Activated naive CD4-positive, alpha-beta T cell treated with anti-CD3 and anti-CD28 coated beads, Interleukin-2, amount 50 U/mL, for 72 hours (primary cell): Measurements from ENCODE around the gene KCNK10. TPM values are rescaled to one million over a fixed set of nuclear protein-coding genes. Genes with fewer than 3 reads are reported as not detected.
A peak's percentile ranks its signal among the peaks of the same experiment; 100 is the strongest.

Experiments
- ATAC-seq, 2 donors: fragments of 150-1000 bp; cut with Tn5 transposase; 2 replicates each; pipeline ENCODE4 v1.10.0; 2021; ENCODE audit warnings: mild to moderate bottlenecking in 2 of 2, moderate library complexity in 2 of 2
- DNase-seq, 2 donors: peaks; one replicate each; pipeline ENCODE4 v3.0.0; 2021 to 2022; ENCODE audit warnings: low spot score in 2 of 2
- H3K27ac Mint-ChIP-seq, 2 donors: one replicate each; pipeline ENCODE4 v1.8.0; 2022; ENCODE audit warnings: mild to moderate bottlenecking in 2 of 2, mixed read lengths in 2 of 2
- H3K36me3 Mint-ChIP-seq, 2 donors: one replicate each; pipeline ENCODE4 v1.8.0; 2022; ENCODE audit warnings: mixed read lengths in 2 of 2
- H3K9me3 Mint-ChIP-seq, 2 donors: one replicate each; pipeline ENCODE4 v1.8.0; 2022; ENCODE audit warnings: mixed read lengths in 2 of 2
- total RNA-seq, 2 donors: library from RNA; stranded (reverse); gene quantifications; one replicate each; pipeline ENCODE4 v1.2.3, GENCODE V29; 2022

The KCNK10 gene
- total RNA-seq, 2 donors from 2014 or later: not detected

DNA sequence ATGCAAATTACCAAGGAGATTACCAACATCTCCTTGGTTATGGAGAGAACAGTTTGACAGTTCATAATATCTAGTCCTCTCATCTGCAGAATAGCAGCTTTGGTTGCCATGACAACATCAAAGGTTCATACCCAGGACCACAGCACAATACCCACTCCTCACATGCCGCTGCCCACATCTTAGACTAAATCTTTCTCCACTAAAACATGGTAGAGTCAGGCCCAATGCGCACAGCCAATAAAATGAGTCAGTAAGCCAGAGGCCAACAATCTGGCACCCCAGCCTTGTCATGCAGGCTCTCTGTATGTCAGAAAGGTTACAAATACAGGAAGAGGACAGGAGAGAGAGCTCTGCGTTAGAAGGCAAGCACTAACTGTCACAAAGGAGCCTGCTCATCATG is 70.6 kb downstream of the KCNK10 start:
- H3K9me3 Mint-ChIP-seq: no peaks in the 10 kb centered on the region
- H3K36me3 Mint-ChIP-seq: no peaks in the 10 kb centered on the region
- ATAC-seq (no peak), DNase-seq (no peak)
- H3K27ac Mint-ChIP-seq: no peak overlapping the region

- DNase-seq (no peak), ATAC-seq (no peak)
- Mint-ChIP-seq H3K36me3 (no peaks in the 10 kb centered on the region), H3K27ac (no peak overlapping the region), H3K9me3 (no peaks in the 10 kb centered on the region)
Measured at GRCh38 chr14:88251650-88252049, 71.4 kb downstream of the KCNK10 start.

- ATAC-seq (no peak), DNase-seq (no peak)
- H3K36me3 Mint-ChIP-seq: no peaks in the 10 kb centered on the region
- no peak overlapping the region for H3K27ac Mint-ChIP-seq
- no peaks in the 10 kb centered on the region for H3K9me3 Mint-ChIP-seq
Measured at GRCh38 chr14:88249266-88249665, 73.8 kb downstream of the KCNK10 start.

GRCh38 chr14:88248606-88249005 is 74.5 kb downstream of the KCNK10 start:
- Mint-ChIP-seq H3K27ac (no peak overlapping the region), H3K36me3 (no peaks in the 10 kb centered on the region), H3K9me3 (no peaks in the 10 kb centered on the region)
- DNase-seq (no peak), ATAC-seq (no peak)

DNA sequence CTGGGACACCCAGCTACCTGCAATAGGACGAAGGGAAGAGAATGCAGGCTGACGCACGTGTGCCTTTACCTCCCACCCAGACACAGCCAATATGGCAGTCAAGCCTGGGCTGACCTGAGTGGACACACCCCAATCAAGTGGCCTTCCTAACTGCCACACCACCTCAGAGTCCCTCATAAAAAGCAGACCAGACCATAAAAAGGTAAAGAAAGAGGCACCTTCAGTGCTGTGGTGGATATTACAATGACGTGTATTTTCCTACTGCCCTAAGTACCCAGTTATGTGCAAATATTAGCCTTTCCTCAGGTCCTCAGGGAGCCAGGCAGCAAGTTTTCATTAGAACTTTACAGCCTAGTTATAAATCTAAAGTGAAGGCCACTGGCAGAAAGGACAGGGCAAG is 75.8 kb downstream of the KCNK10 start:
- H3K36me3 Mint-ChIP-seq: no peaks in the 10 kb centered on the region

DNA sequence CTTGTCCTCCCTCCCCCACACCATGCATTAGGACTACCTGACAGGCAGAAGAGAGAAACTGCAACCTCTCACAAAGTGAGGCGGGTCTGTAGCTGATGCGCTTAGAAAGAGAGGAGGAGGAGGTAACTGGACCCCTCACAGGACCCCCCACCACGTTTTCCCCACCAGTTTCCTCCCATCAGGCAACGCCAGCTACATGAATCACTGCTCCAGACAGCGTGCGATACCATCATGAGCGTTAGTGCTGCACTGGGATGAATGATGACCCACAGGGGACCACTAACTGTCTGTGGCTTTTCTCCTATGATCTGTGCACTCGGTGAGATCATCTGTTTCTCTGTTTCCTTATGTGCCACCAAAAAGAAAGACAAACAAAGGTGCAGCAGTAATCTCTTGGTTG is 77.7 kb downstream of the KCNK10 start:
- no peaks in the 10 kb centered on the region for H3K9me3 Mint-ChIP-seq
- no peaks in the 10 kb centered on the region for H3K36me3 Mint-ChIP-seq
- ATAC-seq (no peak), DNase-seq (no peak)
- H3K27ac Mint-ChIP-seq: no peak overlapping the region

More for the DNA sequence above, 75.8 kb downstream of the KCNK10 start:
- Mint-ChIP-seq H3K9me3 (no peaks in the 10 kb centered on the region), H3K27ac (no peak overlapping the region)
- ATAC-seq: no peak
- DNase-seq: no peak

DNA sequence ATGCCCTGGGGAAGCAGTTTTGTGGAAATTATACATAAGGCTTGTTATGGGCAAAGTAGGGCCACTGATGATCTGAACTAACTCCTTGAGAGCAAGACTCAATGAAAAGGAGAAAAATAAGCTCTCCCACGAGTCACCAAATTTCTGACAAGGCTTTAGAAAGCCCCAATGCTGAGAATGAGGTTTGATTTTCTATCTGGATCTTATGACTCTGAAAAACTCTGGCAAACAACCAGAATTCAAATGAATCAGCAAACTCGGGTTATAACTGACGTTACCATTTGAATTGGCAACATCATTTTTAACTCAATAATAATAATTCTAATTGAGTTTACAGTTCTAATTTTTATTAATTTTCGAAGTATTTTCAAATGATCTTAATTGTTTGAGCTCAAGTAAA is 79.1 kb downstream of the KCNK10 start:
- ATAC-seq (no peak), DNase-seq (no peak)
- H3K27ac Mint-ChIP-seq: no peak overlapping the region
- H3K36me3 Mint-ChIP-seq: no peaks in the 10 kb centered on the region
- no peaks in the 10 kb centered on the region for H3K9me3 Mint-ChIP-seq

DNA sequence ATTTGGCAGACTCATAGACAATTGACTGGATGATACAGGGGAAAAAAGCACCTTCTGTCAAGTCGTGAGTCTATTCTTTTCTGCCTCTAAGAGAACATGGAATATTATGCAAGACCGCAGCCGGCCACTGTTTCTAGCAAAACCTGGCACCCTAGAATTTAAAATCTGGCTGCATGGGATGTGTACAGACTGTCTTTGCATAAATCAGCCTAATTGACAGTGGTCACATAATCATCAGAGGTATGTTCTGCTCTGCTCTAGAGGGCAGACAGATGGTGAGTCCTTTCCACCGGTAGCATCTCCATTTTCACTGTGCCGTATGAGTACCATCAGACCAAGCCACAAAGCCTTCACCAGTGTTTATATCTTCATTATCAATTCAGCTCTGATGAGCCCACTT is 80.6 kb downstream of the KCNK10 start:
- ATAC-seq: no peak
- H3K27ac Mint-ChIP-seq: no peak overlapping the region
- H3K36me3 Mint-ChIP-seq: no peaks in the 10 kb centered on the region
- no peak for DNase-seq
- H3K9me3 Mint-ChIP-seq: no peaks in the 10 kb centered on the region

DNA sequence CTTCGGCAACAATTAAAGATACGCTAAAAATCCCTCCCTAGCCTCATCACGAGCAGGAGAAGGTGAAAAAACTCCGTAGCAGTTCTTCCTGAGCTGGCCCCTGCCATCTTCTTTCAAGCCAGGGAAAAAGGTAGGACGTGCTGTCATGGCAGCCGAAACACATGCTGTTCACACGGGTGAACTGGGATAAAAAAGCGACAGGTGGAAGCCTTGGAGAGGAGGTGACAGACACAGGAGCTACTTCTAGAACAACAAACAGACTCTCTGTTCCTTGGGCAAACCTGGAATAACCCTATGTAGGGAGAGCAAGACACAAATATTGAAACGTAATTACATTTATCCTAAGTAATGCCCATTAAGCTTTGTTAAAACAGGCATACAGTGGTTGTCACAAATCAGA is 81.3 kb downstream of the KCNK10 start:
- no peak for ATAC-seq
- no peak overlapping the region for H3K27ac Mint-ChIP-seq
- H3K36me3 Mint-ChIP-seq: no peaks in the 10 kb centered on the region
- no peaks in the 10 kb centered on the region for H3K9me3 Mint-ChIP-seq
- DNase-seq: no peak

GRCh38 chr14:88234442-88234841 is 88.6 kb downstream of the KCNK10 start:
- DNase-seq (no peak), ATAC-seq (no peak)
- peaks cover 5 to 6% of the 10 kb centered on the region in 2 donors for H3K9me3 Mint-ChIP-seq
- H3K27ac Mint-ChIP-seq: no peak overlapping the region
- no peaks in the 10 kb centered on the region for H3K36me3 Mint-ChIP-seq

GRCh38 chr14:88233915-88234314 is 89.2 kb downstream of the KCNK10 start:
- no peak for ATAC-seq
- Mint-ChIP-seq H3K9me3 (peaks cover 5 to 6% of the 10 kb centered on the region in 2 donors), H3K36me3 (no peaks in the 10 kb centered on the region), H3K27ac (no peak overlapping the region)
- no peak for DNase-seq

GRCh38 chr14:88232771-88233170 is 90.3 kb downstream of the KCNK10 start:
- peaks cover 5 to 6% of the 10 kb centered on the region in 2 donors for H3K9me3 Mint-ChIP-seq
- DNase-seq: no peak
- H3K27ac Mint-ChIP-seq: no peak overlapping the region
- no peak for ATAC-seq
- no peaks in the 10 kb centered on the region for H3K36me3 Mint-ChIP-seq

- H3K27ac Mint-ChIP-seq: no peak overlapping the region
- H3K9me3 Mint-ChIP-seq: peaks cover 5 to 6% of the 10 kb centered on the region in 2 donors
- ATAC-seq (no peak), DNase-seq (no peak)
- no peaks in the 10 kb centered on the region for H3K36me3 Mint-ChIP-seq
Measured at GRCh38 chr14:88231603-88232002, 91.5 kb downstream of the KCNK10 start.

- no peak for ATAC-seq
Measured at GRCh38 chr14:88229428-88229827, 93.6 kb downstream of the KCNK10 start.

DNA sequence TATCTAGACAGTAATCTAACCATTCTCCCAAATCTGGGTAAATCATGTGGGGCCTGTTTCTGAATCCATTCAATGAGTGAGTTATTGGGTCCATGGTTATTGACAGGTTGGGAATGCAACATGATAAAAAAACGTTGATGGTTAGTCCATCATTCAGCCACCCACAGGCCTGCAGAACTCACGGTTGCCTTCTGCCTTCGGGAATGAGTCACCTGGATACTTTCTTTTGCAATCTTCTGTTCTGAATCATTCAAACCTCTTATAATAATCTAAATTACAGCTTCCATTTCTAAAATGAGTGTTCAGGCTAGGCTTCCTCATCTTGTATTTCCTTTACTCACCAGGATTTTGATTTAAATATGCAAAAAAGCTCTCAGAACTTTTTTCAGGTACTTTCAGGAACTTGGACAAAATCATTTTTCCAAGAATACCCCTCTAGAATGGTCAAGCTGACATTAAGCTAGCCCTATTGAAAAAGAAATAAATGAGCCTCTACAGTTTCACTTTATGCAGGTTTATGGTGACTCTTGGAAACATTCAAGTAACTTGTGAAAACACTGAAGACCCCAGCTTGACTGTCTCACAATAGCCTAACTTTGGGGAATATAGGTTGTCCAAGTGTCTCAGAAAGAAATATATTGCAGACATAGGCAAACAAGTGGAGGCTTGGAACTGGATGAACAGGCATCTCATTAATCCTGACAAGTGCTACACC is 94.4 kb downstream of the KCNK10 start:
- Mint-ChIP-seq H3K27ac (no peak overlapping the region), H3K36me3 (peaks cover 7 to 11% of the 10 kb centered on the region in 2 donors), H3K9me3 (peaks cover 1 to 2% of the 10 kb centered on the region in 2 donors)
- ATAC-seq: peak; percentile 45 to 87
- DNase-seq: no peak

More at GRCh38 chr14:88229428-88229827, 93.6 kb downstream of the KCNK10 start:
- DNase-seq: no peak
- Mint-ChIP-seq H3K36me3 (peaks cover 5 to 9% of the 10 kb centered on the region in 2 donors), H3K27ac (no peak overlapping the region), H3K9me3 (no peaks in the 10 kb centered on the region)

GRCh38 chr14:88227693-88228092 is 95.4 kb downstream of the KCNK10 start:
- DNase-seq (no peak), ATAC-seq (peak in 1 of 2 donors; percentile 44)
- H3K36me3 Mint-ChIP-seq: peaks cover 14 to 19% of the 10 kb centered on the region in 2 donors
- peaks cover 11 to 12% of the 10 kb centered on the region in 2 donors for H3K9me3 Mint-ChIP-seq
- no peak overlapping the region for H3K27ac Mint-ChIP-seq

- Mint-ChIP-seq H3K27ac (no peak overlapping the region), H3K9me3 (peaks cover 14 to 24% of the 10 kb centered on the region in 2 donors), H3K36me3 (peaks cover 23% of the 10 kb centered on the region in 2 donors)
- ATAC-seq (peak in 1 of 2 donors; percentile 20), DNase-seq (no peak)
Measured at GRCh38 chr14:88225721-88226120, 97.3 kb downstream of the KCNK10 start.
